ENCODE data around the gene AR. TPM values are rescaled to one million over a fixed set of nuclear protein-coding genes. Genes with fewer than 3 reads are reported as not detected.

The AR gene
- total and polyA plus RNA-seq, 10 of the 15 experiments (the other 5 are each of a cell fraction or from before 2014, with no cell fraction given): 0.07 to 0.09 (median 0.08) TPM; not detected in 7

GRCh38 chrX:67544281-67545035 lies 637 bp downstream of the AR start (continued):
- TF ChIP-seq IKZF1 (conservative IDR thresholded peaks at IDR 0.05): no peak
- TF ChIP-seq BCL3 (IDR thresholded peaks at IDR 0.05; ENCODE audit: borderline replicate concordance, insufficient read depth, low read depth, low read length, poor library complexity, severe bottlenecking): no peak
- TF ChIP-seq TARDBP (IDR thresholded peaks at IDR 0.05; ENCODE audit: borderline replicate concordance): no peak

GRCh38 chrX:67545036-67545821 lies 1.4 kb downstream of the AR start:
- no peak overlapping the region for H3K4me3 ChIP-seq
- H4K20me1 ChIP-seq (ENCODE audit: control insufficient read depth, insufficient read depth): no peaks in the 10 kb centered on the region
- TF ChIP-seq SRF (IDR thresholded peaks at IDR 0.05; ENCODE audit: low read depth in 2 of 2, low read length in 2 of 2) (no peak), HDAC2 (IDR thresholded peaks at IDR 0.05) (no peak)
- WGBS (ENCODE audit: insufficient coverage, insufficient replicate concordance, low lambda C conversion rate, missing lambda C conversion rate): 42% methylated on average over 35 of the region's 35 CpGs
- RAD21 ChIA-PET (ENCODE audit: unreplicated experiment): no interaction called here
- H3K27me3 ChIP-seq (replicated peaks in 1 of 2; ENCODE audit: control insufficient read depth in 2 of 2, insufficient read depth in 2 of 2, low read length in 1 of 2): no peaks in the 10 kb centered on the region
- POLR2A ChIA-PET: no interaction called here
- intact Hi-C loops (cut with micrococcal nuclease; ENCODE audit: unreplicated experiment): no loop called here
- H3K27ac ChIP-seq (ENCODE audit: control insufficient read depth, insufficient read depth): no peak overlapping the region
- BruUV-seq (replicated peaks): no TSS peak
- no peaks in the 10 kb centered on the region; the same call in 2 of the 3 replicates for H3K9me3 ChIP-seq (replicated peaks; ENCODE audit: control insufficient read depth, insufficient read depth, low read length)
- DNase-seq (ENCODE audit: low read depth, low spot score) (no peak), ATAC-seq (no peak), FAIRE-seq (no peak)
- in situ Hi-C loops (cut with MboI): no loop called here
- CTCF ChIA-PET: interaction anchor here (0.6 kb wide), 1 partner anchor 10 kb away, joined by 6 read pairs; no protein-coding TSS in a partner anchor
- no peak overlapping the region for H3K9ac ChIP-seq (ENCODE audit: control insufficient read depth, insufficient read depth, low read length)
- no peaks in the 10 kb centered on the region for H3K79me2 ChIP-seq (ENCODE audit: control insufficient read depth, insufficient read depth, low read length)
- no peak overlapping the region for H2AFZ ChIP-seq (ENCODE audit: control insufficient read depth, low read depth, low read length)
- H3K4me1 ChIP-seq (ENCODE audit: control insufficient read depth, insufficient read depth, low read length): no peaks in the 10 kb centered on the region
- SMC1A ChIA-PET (ENCODE audit: uncharacterized antibody, unreplicated experiment): no interaction called here
- no peak overlapping the region for H3K4me2 ChIP-seq (ENCODE audit: control insufficient read depth, insufficient read depth)
- H3K36me3 ChIP-seq (ENCODE audit: control insufficient read depth in 2 of 2, insufficient read depth in 2 of 2, low read length in 1 of 2): no peaks in the 10 kb centered on the region

Measured in GM12878 (cell line).